Psoas muscle (tissue), 8 donors: ENCODE data around the gene UACA. TPM values are rescaled to one million over a fixed set of nuclear protein-coding genes. Genes with fewer than 3 reads are reported as not detected.

Experiments
- ATAC-seq, 4 donors: fragments of 200-7000 bp; cut with Tn5 transposase; one replicate each; pipeline ENCODE4 v1.9.1; 2020; ENCODE audit warnings: moderate library complexity in 3 of 4, mild to moderate bottlenecking in 2 of 4
- DNase-seq, 2 donors: peaks; one replicate each; pipeline ENCODE4 v3.0.0-alpha.2; 2020
- H3K27ac ChIP-seq: fragments of 200-600 bp; one replicate; pipeline ENCODE4 v1.8.0; 2022
- H3K27me3 ChIP-seq, 3 donors: fragments of 200-600 bp in 1 of 3; one replicate each; pipeline versions ENCODE4 v1.6.1 to v1.8.0; 2013 to 2022; ENCODE audit warnings: low read length in 2 of 3, mild to moderate bottlenecking in 2 of 3, moderate library complexity in 1 of 3; ENCODE audit not compliant: insufficient read depth in 3 of 3
- H3K36me3 ChIP-seq, 2 donors: fragments of 200-600 bp in 1 of 2; one replicate each; pipeline versions ENCODE4 v1.6.1 to v1.8.0; 2013 to 2022; ENCODE audit warnings: low read depth in 1 of 2, mild to moderate bottlenecking in 1 of 2, moderate library complexity in 1 of 2; ENCODE audit not compliant: insufficient read depth in 1 of 2
- H3K4me1 ChIP-seq: fragments of 200-600 bp; one replicate; pipeline ENCODE4 v1.8.0; 2022
- H3K4me3 ChIP-seq: fragments of 200-600 bp; one replicate; pipeline ENCODE4 v1.8.0; 2022; ENCODE audit warnings: mild to moderate bottlenecking
- H3K9me3 ChIP-seq: fragments of 200-600 bp; one replicate; pipeline ENCODE4 v1.8.0; 2022
- CTCF ChIP-seq: fragments of 200-600 bp; IDR thresholded peaks from one replicate; pipeline ENCODE4 v1.8.0; 2022; ENCODE audit warnings: antibody characterized with exemption
- WGBS, 3 donors: extraction: QIAGEN DNeasy Blood & Tissue Kit; methylation state at CpG; one replicate each; pipeline versions ENCODE4 v1.1.6 to v1.1.7; 2013; 5-methylcytosine and 5-hydroxymethylcytosine counted together
- intact Hi-C, 2 donors: fragments of 100-400 bp; cut with DNase I; formaldehyde crosslinking; loops; one replicate each; pipeline versions ENCODE4 v1.11.0 to v1.14.2; 2022
- polyA plus RNA-seq, 3 donors: library from polyadenylated mRNA; stranded (reverse); fragments of 200-250 nt; gene quantifications; one replicate each; pipeline ENCODE4 v1.2.3, GENCODE V29; 2013
- total RNA-seq, 4 donors: library from RNA; stranded (reverse); fragmentation: NEBNext Ultra II Directional in 2 of 4; extraction: Animal tissue kit (Norgen Biotek cat#: 25700) in 2 of 4; gene quantifications; one replicate each; pipeline versions ENCODE4 v1.2.1 to v1.2.4, GENCODE V29; 2021 to 2023
- donor health status: healthy with polysubstance abuse.
- donor health status: DM: no; HTN: no; CAD: no; lungs with moderate emphysema.
- donor health status: Bipolar disorder and iron deficiency.
- donor health status: healthy.
- donor health status: DM: yes; HTN: yes; CAD: no.
- donor health status: DM: no; HTN: no; CAD: no.
- donor health status: DM: no; HTN: no; CAD: no.
- donor health status: DM: yes; HTN: yes; CAD: no.

UACA gene
- total and polyA plus RNA-seq, 7 donors: 17.0 to 426 (median 138) TPM

GRCh38 chr15:70777170-70777926, 14.0 kb upstream of the UACA start:
- intact Hi-C loops: no loop called here
- no peaks in the 10 kb centered on the region for H3K27me3 ChIP-seq
- H3K4me1 ChIP-seq: no peaks in the 10 kb centered on the region
- H3K4me3 ChIP-seq: no peak overlapping the region
- no peak for DNase-seq
- no peak overlapping the region for H3K27ac ChIP-seq
- no peak for ATAC-seq
- H3K9me3 ChIP-seq: no peaks in the 10 kb centered on the region
- H3K36me3 ChIP-seq: no peaks in the 10 kb centered on the region
- 74 to 84% (median 77%) methylated on average over 7 of the region's 7 CpGs for WGBS, 3 donors
- TF ChIP-seq CTCF: no peak

- Histone ChIP-seq H3K4me3 (no peak overlapping the region), H3K36me3 (no peaks in the 10 kb centered on the region), H3K4me1 (peaks cover 14% of the 10 kb centered on the region), H3K27ac (no peak overlapping the region), H3K27me3 (no peaks in the 10 kb centered on the region), H3K9me3 (no peaks in the 10 kb centered on the region)
- intact Hi-C loops: no loop called here
- DNase-seq: no peak
- 63 to 77% (median 63%) methylated on average over 2 of the region's 2 CpGs for WGBS, 3 donors
- no peak for TF ChIP-seq CTCF
- ATAC-seq: no peak
Observed at GRCh38 chr15:70775160-70775559, 11.8 kb upstream of the UACA start.

DNA sequence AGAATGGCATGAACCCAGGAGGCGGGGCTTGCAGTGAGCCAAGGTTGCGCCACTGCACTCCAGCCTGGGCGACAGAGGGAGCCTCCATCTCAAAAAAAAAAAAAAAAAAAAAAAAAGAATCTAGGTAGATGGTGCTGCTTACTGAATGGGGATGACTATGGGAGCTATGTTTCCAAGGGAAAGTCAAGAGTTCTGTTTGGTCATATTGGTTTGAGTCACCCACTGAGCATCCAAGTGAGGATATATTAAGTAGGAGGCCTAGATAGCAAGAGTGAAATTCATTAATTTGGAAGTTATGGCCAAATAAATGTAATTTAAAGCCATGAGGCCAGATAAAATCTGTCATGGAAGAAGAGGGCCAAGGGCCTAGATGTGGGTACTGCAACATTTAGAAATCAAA, 9.0 kb upstream of the UACA start:
- no peak overlapping the region for H3K4me3 ChIP-seq
- intact Hi-C loops: loop anchor here in 1 of 2 donors (5.0 kb wide), 1 partner anchor 35 kb away; no protein-coding TSS in a partner anchor
- no peak for TF ChIP-seq CTCF
- peaks cover 16% of the 10 kb centered on the region for H3K4me1 ChIP-seq
- H3K27me3 ChIP-seq: no peaks in the 10 kb centered on the region
- ATAC-seq (no peak), DNase-seq (no peak)
- H3K27ac ChIP-seq: no peak overlapping the region
- no peaks in the 10 kb centered on the region for H3K9me3 ChIP-seq
- no peaks in the 10 kb centered on the region for H3K36me3 ChIP-seq
- WGBS, 3 donors: 97 to 100% (median 98%) methylated on average over 3 of the region's 3 CpGs

DNA sequence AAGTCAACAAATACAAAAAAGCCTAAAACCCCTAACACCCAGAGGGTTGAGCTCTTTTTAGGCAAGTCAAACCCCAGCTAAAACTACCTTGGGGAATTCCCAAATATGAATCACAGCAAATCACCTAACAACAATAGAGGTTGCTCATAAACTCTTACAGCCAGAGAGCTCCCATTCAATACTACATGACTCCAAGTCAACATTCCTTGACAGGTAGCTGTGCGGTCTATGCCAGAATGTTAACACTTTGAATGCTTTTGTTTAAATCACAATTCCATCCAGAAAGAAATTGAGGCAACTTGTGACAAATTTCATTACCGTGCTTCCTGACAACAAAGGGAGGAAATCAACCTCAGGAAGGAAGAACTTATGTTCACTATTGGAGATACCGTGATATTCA, 7.5 kb upstream of the UACA start:
- H3K27ac ChIP-seq: peak overlapping the region; percentile 44
- no peaks in the 10 kb centered on the region for H3K9me3 ChIP-seq
- peaks cover 25% of the 10 kb centered on the region for H3K4me1 ChIP-seq
- DNase-seq (no peak), ATAC-seq (no peak)
- 19 to 37% (median 32%) methylated on average over 3 of the region's 3 CpGs for WGBS, 3 donors
- no peaks in the 10 kb centered on the region for H3K27me3 ChIP-seq
- no peak for TF ChIP-seq CTCF
- H3K4me3 ChIP-seq: no peak overlapping the region
- H3K36me3 ChIP-seq: no peaks in the 10 kb centered on the region
- intact Hi-C loops: loop anchor here in 1 of 2 donors (5.0 kb wide), 1 partner anchor 36 kb away; no protein-coding TSS in a partner anchor
